ENCODE data around the gene EXOC6B. TPM values are rescaled to one million over a fixed set of nuclear protein-coding genes. Genes with fewer than 3 reads are reported as not detected.
A peak's percentile ranks its signal among the peaks of the same experiment; 100 is the strongest.

The EXOC6B gene
- total and polyA plus RNA-seq, 9 of the 15 experiments (the other 6 are each of a cell fraction or from before 2014, with no cell fraction given), result 0.28 to 4.2 (median 2.0) TPM

DNA sequence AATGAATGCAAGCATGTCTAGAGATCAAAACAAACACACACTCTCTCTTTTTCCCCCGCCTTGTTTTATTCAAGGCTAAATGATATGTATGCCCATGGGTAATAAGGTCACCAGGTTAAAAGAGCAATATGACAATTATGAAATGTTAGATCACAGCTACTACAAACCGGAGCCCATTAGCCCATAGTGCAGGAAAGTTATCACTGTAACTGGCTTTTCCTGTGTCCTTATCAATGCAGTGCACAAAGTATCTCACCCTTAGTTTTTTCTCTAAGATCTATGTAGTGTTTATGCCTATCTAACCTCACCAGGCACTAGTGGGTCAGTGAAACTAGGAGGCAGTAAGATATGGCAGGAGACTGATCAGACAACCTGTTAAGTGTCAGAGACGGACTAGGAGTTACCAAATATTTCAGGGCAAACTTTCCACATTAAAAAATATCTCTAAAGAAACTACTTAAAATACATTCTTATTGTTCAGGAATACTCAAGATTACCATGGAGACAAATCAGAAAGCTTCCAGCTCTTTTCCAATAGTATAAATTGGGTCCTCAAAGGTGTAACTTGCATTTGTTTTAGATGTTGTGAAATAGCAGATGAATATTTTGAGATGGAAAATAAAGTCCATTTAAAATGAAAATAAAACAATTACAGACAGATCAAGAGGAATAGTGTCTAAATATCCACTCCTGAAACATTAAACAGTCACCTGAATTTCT lies 282.2 kb downstream of the EXOC6B start (continued):
- TF ChIP-seq BRD9 (IDR thresholded peaks at IDR 0.05; ENCODE audit: low read depth, partially characterized antibody) (peak; percentile 59), GTF2A2 (tag; IDR thresholded peaks at IDR 0.05) (no peak), MNT (conservative IDR thresholded peaks at IDR 0.05) (peak in 1 of 2 experiments; percentile 50; a peak in 2 of 4 replicates), KLF16 (IDR thresholded peaks at IDR 0.05) (peak; percentile 97), FOXJ2 (tag; IDR thresholded peaks at IDR 0.05) (peak; percentile 63; the same call in 1 of the 2 replicates), SMAD2 (IDR thresholded peaks at IDR 0.05; ENCODE audit: low read depth, low read length) (no peak), FUS (optimal IDR thresholded peaks at IDR 0.05; ENCODE audit: low read depth, low read length) (no peak), CTCF (IDR thresholded peaks at IDR 0.05 in 2 of 3, conservative IDR thresholded peaks at IDR 0.05 in 1 of 3; ENCODE audit: insufficient read depth in 2 of 3, low read depth in 1 of 3, low read length in 3 of 3) (no peak), ZNF384 (IDR thresholded peaks at IDR 0.05; ENCODE audit: low read depth, low read length) (peak; percentile 90), ZHX1 (conservative IDR thresholded peaks at IDR 0.05; ENCODE audit: low read length) (no peak), DNMT1 (IDR thresholded peaks at IDR 0.05) (no peak), RBBP5 (IDR thresholded peaks at IDR 0.05; ENCODE audit: borderline replicate concordance, insufficient read depth, low read length, poor library complexity, severe bottlenecking) (no peak), TCF15 (CRISPR knock-in tag; IDR thresholded peaks at IDR 0.05) (no peak), SRF (CRISPR knock-in tag; IDR thresholded peaks at IDR 0.05) (no peak), NCOA4 (IDR thresholded peaks at IDR 0.05; ENCODE audit: partially characterized antibody) (no peak), ATF4 (CRISPR knock-in tag; IDR thresholded peaks at IDR 0.05) (peak; percentile 62; the same call in 1 of the 2 replicates), ZNF561 (CRISPR knock-in tag; conservative IDR thresholded peaks at IDR 0.05) (no peak), MECOM (CRISPR knock-in tag; IDR thresholded peaks at IDR 0.05) (no peak)
- TF ChIP-seq, protein P1, sequence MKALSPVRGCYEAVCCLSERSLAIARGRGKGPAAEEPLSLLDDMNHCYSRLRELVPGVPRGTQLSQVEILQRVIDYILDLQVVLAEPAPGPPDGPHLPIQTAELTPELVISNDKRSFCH (CRISPR knock-in tag; IDR thresholded peaks at IDR 0.05), result no peak
- TF ChIP-seq, protein P1 (tag; IDR thresholded peaks at IDR 0.05), result no peak

Data from K562 (cell line).